ENCODE data around the gene ERBIN. TPM values are rescaled to one million over a fixed set of nuclear protein-coding genes. Genes with fewer than 3 reads are reported as not detected.

The ERBIN gene, protein sequence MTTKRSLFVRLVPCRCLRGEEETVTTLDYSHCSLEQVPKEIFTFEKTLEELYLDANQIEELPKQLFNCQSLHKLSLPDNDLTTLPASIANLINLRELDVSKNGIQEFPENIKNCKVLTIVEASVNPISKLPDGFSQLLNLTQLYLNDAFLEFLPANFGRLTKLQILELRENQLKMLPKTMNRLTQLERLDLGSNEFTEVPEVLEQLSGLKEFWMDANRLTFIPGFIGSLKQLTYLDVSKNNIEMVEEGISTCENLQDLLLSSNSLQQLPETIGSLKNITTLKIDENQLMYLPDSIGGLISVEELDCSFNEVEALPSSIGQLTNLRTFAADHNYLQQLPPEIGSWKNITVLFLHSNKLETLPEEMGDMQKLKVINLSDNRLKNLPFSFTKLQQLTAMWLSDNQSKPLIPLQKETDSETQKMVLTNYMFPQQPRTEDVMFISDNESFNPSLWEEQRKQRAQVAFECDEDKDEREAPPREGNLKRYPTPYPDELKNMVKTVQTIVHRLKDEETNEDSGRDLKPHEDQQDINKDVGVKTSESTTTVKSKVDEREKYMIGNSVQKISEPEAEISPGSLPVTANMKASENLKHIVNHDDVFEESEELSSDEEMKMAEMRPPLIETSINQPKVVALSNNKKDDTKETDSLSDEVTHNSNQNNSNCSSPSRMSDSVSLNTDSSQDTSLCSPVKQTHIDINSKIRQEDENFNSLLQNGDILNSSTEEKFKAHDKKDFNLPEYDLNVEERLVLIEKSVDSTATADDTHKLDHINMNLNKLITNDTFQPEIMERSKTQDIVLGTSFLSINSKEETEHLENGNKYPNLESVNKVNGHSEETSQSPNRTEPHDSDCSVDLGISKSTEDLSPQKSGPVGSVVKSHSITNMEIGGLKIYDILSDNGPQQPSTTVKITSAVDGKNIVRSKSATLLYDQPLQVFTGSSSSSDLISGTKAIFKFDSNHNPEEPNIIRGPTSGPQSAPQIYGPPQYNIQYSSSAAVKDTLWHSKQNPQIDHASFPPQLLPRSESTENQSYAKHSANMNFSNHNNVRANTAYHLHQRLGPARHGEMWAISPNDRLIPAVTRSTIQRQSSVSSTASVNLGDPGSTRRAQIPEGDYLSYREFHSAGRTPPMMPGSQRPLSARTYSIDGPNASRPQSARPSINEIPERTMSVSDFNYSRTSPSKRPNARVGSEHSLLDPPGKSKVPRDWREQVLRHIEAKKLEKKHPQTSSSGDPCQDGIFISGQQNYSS (N-terminal part only)
- total RNA-seq (2014; rRNA removed; shearing (Covaris generic)) (26.4 and 29.1 TPM in 2 replicates), polyA plus RNA-seq (2016; fragmentation: Nextera tagmentation; extraction: Ambion mirVana) (10.8 and 15.6 TPM in 2 replicates)
- long read RNA-seq, partial matches to known transcripts, result 2 of 5 reads
- long read RNA-seq, other reads (novel, unspliced or antisense), result 2 of 5 reads

DNA sequence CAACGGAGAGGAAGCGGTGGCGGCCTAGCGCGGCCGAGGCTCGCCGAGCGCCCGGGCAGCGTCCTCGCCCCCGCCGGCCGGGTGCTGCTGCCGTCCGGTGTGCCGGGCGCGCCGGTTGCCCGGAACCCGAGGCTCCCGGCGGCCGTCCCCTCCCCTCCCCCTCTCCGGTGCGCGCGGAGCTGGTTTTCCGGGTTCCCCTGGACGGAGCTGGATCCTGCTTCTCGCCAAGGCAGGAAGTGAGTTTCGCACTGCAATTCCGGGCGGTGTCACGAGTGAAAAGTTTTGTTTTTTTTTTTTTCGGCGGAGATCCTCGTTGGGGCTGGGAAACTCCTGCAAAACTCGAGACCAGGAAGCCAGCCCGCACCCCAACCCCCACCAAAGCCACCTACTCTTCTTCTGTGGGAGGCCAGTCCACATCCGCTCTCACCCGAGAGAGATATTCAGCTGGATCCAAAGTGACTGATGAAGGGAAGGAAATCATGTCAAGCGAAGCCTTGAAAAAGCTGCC lies at the start of gene ERBIN:
TSS of gene ERBIN (plus strand) at position 300 of the 508 bp plus-strand sequence. CDS start 66,144 bp downstream, outside the sequence.
- Mint-ChIP-seq H3K27me3 (ENCODE audit: insufficient read depth, low read depth, poor library complexity) (peaks cover 18% of the 10 kb centered on the region), H3K4me3 (peak within 1 kb of the TSS; percentile 95), H3K4me1 (peaks cover 22% of the 10 kb centered on the region), H3K9me3 (no peaks in the 10 kb centered on the region; the same call in 2 of the 3 replicates), H3K27ac (peak within 1 kb of the TSS; percentile 97), H3K36me3 (ENCODE audit: low read depth) (peaks cover 7% of the 10 kb centered on the region; the same call in 2 of the 3 replicates)
- ATAC-seq (peak; percentile 41), DNase-seq (ENCODE audit: low spot score) (peak; percentile 64)
- H3K4me1 ChIP-seq (ENCODE audit: insufficient read depth), result peaks cover 17% of the 10 kb centered on the region; the same call in 1 of the 2 replicates
- no peaks in the 10 kb centered on the region for H3K9me2 ChIP-seq (ENCODE audit: insufficient read depth)
- H3K27me3 ChIP-seq (ENCODE audit: insufficient read depth), result peaks cover 18% of the 10 kb centered on the region
- H2AFZ ChIP-seq, result peak within 1 kb of the TSS; percentile 48; the same call in 1 of the 2 replicates
- H4K20me1 ChIP-seq (replicated peaks; ENCODE audit: insufficient read depth), result peaks cover 10% of the 10 kb centered on the region
- peak within 1 kb of the TSS; percentile 99 for H3K27ac ChIP-seq (ENCODE audit: low read depth)
- H3K4me2 ChIP-seq, result peak within 1 kb of the TSS; percentile 92
- no peaks in the 10 kb centered on the region for H3K36me3 ChIP-seq (ENCODE audit: insufficient read depth)
- H3F3A ChIP-seq (replicated peaks; ENCODE audit: low read depth), result 0 out of 2 replicates have a peak, but pooled peaks cover 4% of the 10 kb centered on the region
- H3K4me3 ChIP-seq, result peak within 1 kb of the TSS; percentile 85
- H3K79me2 ChIP-seq (replicated peaks; ENCODE audit: insufficient read depth), result peaks cover 50% of the 10 kb centered on the region
- TF ChIP-seq STAT1 (IDR thresholded peaks at IDR 0.05; ENCODE audit: unreplicated experiment) (no peak), CREB1 (CRISPR knock-in tag; IDR thresholded peaks at IDR 0.05; ENCODE audit: low read depth) (no peak), EZH2 (IDR thresholded peaks at IDR 0.05; ENCODE audit: low read depth, unreplicated experiment) (no peak), ZNF114 (CRISPR knock-in tag; IDR thresholded peaks at IDR 0.05) (no peak), ZNF331 (CRISPR knock-in tag; IDR thresholded peaks at IDR 0.05; ENCODE audit: low read depth) (no peak), ZNF462 (CRISPR knock-in tag; IDR thresholded peaks at IDR 0.05) (no peak), JUNB (IDR thresholded peaks at IDR 0.05; ENCODE audit: unreplicated experiment) (no peak), POLR2AphosphoS5 (IDR thresholded peaks at IDR 0.05; ENCODE audit: low read depth) (no peak)
- TF ChIP-seq, protein P1, sequence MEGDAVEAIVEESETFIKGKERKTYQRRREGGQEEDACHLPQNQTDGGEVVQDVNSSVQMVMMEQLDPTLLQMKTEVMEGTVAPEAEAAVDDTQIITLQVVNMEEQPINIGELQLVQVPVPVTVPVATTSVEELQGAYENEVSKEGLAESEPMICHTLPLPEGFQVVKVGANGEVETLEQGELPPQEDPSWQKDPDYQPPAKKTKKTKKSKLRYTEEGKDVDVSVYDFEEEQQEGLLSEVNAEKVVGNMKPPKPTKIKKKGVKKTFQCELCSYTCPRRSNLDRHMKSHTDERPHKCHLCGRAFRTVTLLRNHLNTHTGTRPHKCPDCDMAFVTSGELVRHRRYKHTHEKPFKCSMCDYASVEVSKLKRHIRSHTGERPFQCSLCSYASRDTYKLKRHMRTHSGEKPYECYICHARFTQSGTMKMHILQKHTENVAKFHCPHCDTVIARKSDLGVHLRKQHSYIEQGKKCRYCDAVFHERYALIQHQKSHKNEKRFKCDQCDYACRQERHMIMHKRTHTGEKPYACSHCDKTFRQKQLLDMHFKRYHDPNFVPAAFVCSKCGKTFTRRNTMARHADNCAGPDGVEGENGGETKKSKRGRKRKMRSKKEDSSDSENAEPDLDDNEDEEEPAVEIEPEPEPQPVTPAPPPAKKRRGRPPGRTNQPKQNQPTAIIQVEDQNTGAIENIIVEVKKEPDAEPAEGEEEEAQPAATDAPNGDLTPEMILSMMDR (conservative IDR thresholded peaks at IDR 0.05; ENCODE audit: low read depth in 2 of 2), result no peak
- TF ChIP-seq, protein P2, sequence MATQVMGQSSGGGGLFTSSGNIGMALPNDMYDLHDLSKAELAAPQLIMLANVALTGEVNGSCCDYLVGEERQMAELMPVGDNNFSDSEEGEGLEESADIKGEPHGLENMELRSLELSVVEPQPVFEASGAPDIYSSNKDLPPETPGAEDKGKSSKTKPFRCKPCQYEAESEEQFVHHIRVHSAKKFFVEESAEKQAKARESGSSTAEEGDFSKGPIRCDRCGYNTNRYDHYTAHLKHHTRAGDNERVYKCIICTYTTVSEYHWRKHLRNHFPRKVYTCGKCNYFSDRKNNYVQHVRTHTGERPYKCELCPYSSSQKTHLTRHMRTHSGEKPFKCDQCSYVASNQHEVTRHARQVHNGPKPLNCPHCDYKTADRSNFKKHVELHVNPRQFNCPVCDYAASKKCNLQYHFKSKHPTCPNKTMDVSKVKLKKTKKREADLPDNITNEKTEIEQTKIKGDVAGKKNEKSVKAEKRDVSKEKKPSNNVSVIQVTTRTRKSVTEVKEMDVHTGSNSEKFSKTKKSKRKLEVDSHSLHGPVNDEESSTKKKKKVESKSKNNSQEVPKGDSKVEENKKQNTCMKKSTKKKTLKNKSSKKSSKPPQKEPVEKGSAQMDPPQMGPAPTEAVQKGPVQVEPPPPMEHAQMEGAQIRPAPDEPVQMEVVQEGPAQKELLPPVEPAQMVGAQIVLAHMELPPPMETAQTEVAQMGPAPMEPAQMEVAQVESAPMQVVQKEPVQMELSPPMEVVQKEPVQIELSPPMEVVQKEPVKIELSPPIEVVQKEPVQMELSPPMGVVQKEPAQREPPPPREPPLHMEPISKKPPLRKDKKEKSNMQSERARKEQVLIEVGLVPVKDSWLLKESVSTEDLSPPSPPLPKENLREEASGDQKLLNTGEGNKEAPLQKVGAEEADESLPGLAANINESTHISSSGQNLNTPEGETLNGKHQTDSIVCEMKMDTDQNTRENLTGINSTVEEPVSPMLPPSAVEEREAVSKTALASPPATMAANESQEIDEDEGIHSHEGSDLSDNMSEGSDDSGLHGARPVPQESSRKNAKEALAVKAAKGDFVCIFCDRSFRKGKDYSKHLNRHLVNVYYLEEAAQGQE (IDR thresholded peaks at IDR 0.05; ENCODE audit: unreplicated experiment), result no peak
